ENCODE measurements around the gene EIF3F. TPM values are rescaled to one million over a fixed set of nuclear protein-coding genes. Genes with fewer than 3 reads are reported as not detected.

EIF3F gene
- total RNA-seq, 1 experiment from 2014 or later: 463 TPM

DNA sequence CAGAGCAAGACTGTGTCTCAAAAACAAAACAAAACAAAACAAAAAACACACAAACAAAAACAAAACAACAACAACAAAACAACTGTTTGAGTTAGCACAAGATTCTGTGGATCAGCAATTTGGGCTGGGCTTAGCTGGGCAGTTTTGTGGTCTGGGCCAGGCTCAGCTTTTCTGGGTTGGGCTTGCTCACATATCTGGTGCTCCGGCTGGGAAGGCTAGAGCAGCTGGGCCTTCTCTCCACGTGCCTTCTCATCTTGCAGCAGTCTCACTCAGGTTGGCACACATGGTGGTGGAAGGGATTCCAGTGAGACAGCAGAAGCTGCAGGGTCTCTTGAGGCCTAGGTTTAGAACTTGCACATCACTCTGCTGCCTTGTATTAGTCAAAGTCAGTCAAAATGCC is 35.7 kb downstream of the EIF3F start:
- Histone ChIP-seq H3K4me3 (ENCODE audit: insufficient read depth, low read depth, low read length) (no peak overlapping the region), H3K36me3 (replicated peaks; ENCODE audit: control insufficient read depth, insufficient read depth, low read length) (no peaks in the 10 kb centered on the region), H3K27me3 (ENCODE audit: control insufficient read depth, insufficient read depth, low read length) (peaks cover 30% of the 10 kb centered on the region)
- no peak for DNase-seq

DNA sequence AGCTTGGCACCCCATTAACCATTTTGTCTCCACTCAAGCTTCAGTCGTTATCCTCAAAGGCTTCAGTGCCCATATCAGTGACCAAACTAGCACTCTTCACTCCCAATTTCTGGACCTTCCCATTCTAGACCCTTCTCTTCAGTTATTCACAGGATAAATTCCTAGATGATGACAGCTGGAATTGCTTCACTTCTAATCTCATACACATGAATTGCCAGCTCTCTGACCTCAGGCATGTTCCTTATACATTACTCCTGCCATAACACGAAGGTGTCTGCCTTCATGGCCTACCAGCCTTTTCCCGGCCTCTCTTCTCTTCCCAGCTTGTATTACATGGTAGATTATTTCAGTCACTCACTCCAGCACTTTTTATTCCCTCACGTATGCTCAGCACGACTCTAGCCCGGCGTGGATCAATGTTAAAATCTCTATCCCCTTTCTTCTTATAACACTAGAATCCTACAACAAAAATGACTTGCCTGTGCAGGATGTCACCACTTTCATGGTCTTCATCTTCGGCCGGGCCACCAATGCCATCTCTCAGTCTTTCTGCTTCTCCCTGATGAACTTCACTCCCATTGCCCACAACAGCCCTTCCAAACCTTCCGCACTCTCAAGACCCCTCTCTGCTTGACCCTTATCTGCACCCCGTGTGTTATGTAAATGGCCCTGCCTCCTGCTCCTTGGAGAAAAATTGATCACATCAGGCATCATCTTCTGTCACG is 36.9 kb downstream of the EIF3F start:
- Histone ChIP-seq H3K4me3 (ENCODE audit: insufficient read depth, low read depth, low read length) (no peak overlapping the region), H3K27me3 (ENCODE audit: control insufficient read depth, insufficient read depth, low read length) (peaks cover 20% of the 10 kb centered on the region), H3K36me3 (replicated peaks; ENCODE audit: control insufficient read depth, insufficient read depth, low read length) (no peaks in the 10 kb centered on the region)
- no peak for DNase-seq

DNA sequence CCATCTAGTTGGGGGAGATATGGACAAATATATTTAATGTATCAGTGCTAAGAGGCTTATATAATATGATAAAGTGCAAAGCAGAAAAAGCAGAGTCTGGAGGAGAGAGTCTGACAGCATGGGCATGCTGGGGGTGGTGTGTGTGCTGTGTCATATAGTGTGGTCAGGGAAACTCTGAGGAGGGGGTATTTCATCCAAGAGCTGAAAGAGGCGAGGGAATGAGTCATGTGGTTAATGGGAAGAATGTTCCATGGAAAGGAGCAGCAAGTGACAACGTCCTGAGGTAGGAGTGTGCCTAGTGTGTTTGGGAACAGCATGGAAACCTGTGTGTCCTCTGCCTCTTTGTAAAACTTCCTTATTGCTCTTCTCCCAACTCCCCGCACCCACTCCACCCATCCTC is 38.0 kb downstream of the EIF3F start:
- Histone ChIP-seq H3K4me3 (ENCODE audit: insufficient read depth, low read depth, low read length) (no peak overlapping the region), H3K27me3 (ENCODE audit: control insufficient read depth, insufficient read depth, low read length) (peaks cover 10% of the 10 kb centered on the region), H3K36me3 (replicated peaks; ENCODE audit: control insufficient read depth, insufficient read depth, low read length) (no peaks in the 10 kb centered on the region)
- no peak for DNase-seq

DNA sequence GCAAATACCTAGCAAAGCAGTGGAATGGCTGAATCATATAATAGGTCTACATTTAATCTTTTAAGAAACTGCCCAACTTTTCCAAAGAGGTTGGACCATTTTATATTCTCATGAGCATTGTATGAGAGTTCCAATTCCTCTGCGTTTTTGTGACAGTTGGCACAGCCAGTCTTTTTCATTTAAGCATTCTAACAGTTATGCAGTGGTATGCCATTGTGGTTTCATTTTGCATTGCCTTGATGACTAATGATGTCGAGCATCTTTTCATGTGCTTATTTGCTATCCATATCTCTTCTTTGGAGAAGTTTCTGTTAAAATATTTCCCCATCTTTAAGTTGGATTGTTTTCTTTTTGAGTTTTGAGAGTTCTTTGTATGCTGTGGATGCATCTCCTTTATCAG is 38.7 kb downstream of the EIF3F start:
- DNase-seq: no peak
- no peaks in the 10 kb centered on the region for H3K36me3 ChIP-seq (replicated peaks; ENCODE audit: control insufficient read depth, insufficient read depth, low read length)
- peaks cover 4% of the 10 kb centered on the region for H3K27me3 ChIP-seq (ENCODE audit: control insufficient read depth, insufficient read depth, low read length)
- no peak overlapping the region for H3K4me3 ChIP-seq (ENCODE audit: insufficient read depth, low read depth, low read length)

GRCh38 chr11:8026982-8027381 is 39.8 kb downstream of the EIF3F start:
- H3K4me3 ChIP-seq (ENCODE audit: insufficient read depth, low read depth, low read length): no peak overlapping the region
- H3K27me3 ChIP-seq (ENCODE audit: control insufficient read depth, insufficient read depth, low read length): peaks cover 1% of the 10 kb centered on the region; the same call in 1 of the 2 replicates
- H3K36me3 ChIP-seq (replicated peaks; ENCODE audit: control insufficient read depth, insufficient read depth, low read length): no peaks in the 10 kb centered on the region
- DNase-seq: no peak

GRCh38 chr11:8028766-8029165 is 41.6 kb downstream of the EIF3F start:
- H3K27me3 ChIP-seq (ENCODE audit: control insufficient read depth, insufficient read depth, low read length): 0 out of 2 replicates have a peak, but pooled peaks cover 1% of the 10 kb centered on the region
- DNase-seq: no peak

GRCh38 chr11:8030526-8031247 is 43.5 kb downstream of the EIF3F start:
- 0 out of 2 replicates have a peak, but pooled peaks cover 1% of the 10 kb centered on the region for H3K27me3 ChIP-seq (ENCODE audit: control insufficient read depth, insufficient read depth, low read length)
- no peak for DNase-seq
- no peaks in the 10 kb centered on the region for H3K36me3 ChIP-seq (replicated peaks; ENCODE audit: control insufficient read depth, insufficient read depth, low read length)
- no peak overlapping the region for H3K4me3 ChIP-seq (ENCODE audit: insufficient read depth, low read depth, low read length)

More at GRCh38 chr11:8028766-8029165, 41.6 kb downstream of the EIF3F start:
- no peak overlapping the region for H3K4me3 ChIP-seq (ENCODE audit: insufficient read depth, low read depth, low read length)
- no peaks in the 10 kb centered on the region for H3K36me3 ChIP-seq (replicated peaks; ENCODE audit: control insufficient read depth, insufficient read depth, low read length)

- Histone ChIP-seq H3K4me3 (ENCODE audit: insufficient read depth, low read depth, low read length) (no peak overlapping the region), H3K36me3 (replicated peaks; ENCODE audit: control insufficient read depth, insufficient read depth, low read length) (no peaks in the 10 kb centered on the region), H3K27me3 (ENCODE audit: control insufficient read depth, insufficient read depth, low read length) (0 out of 2 replicates have a peak, but pooled peaks cover 1% of the 10 kb centered on the region)
- peak; percentile 73 for DNase-seq
Measured at GRCh38 chr11:8031248-8032115, 44.3 kb downstream of the EIF3F start.

DNA sequence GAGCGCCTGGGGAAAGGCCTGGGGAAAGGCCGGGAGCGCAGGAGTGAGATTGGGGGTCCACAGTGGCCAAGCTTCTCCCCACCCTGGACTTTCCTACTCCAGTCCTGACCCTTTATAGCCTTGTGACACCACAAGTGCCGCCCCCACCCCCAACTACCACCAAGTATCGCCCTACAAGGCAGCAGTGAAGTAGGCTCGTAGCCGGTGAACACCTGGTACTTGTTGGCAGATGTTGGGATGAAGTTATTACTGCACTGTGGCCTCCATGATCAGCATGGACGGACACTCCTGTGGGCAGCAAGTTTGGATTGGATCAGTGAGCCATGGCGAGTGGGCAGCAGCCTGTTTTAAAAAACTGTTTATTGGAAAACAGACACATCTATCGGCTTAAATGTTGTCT is 45.0 kb downstream of the EIF3F start:
- no peaks in the 10 kb centered on the region for H3K36me3 ChIP-seq (replicated peaks; ENCODE audit: control insufficient read depth, insufficient read depth, low read length)
- no peak for DNase-seq
- H3K27me3 ChIP-seq (ENCODE audit: control insufficient read depth, insufficient read depth, low read length): 0 out of 2 replicates have a peak, but pooled peaks cover 1% of the 10 kb centered on the region
- no peak overlapping the region for H3K4me3 ChIP-seq (ENCODE audit: insufficient read depth, low read depth, low read length)

DNA sequence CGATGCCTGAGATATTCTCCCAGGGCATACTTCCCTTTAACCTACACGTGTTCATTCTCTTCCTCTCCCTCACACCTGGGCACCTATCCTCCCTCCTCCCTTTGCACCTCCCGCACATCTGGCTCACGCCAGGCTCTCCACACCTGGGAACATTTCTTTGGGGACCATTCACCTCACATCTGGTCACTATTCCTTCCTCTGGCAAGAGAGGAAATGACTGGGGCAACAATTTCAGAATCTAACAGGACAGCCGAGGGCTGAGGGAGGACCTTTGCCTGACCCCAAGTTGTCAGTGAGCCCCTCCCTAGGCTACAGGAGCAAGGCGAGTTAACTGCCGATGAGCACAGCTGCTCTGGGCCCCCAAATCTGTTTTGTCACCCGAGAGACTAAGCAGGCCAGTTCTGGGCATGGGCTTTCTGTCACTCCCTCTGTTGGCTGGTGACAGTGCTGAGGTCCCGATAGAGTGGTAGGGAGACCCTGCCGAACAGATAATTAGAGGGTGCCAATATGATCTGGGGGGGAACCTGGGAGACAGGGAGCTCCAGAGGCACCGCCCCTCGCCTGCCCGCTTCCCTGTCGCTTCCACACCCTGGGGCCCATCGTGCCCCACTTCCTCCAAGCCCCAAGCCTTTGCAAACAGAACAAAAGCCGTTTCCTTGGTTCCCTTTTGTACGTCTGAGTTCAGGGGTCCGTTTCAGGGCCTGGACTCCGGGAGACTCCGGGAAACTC is 45.6 kb downstream of the EIF3F start:
- H3K36me3 ChIP-seq (replicated peaks; ENCODE audit: control insufficient read depth, insufficient read depth, low read length): no peaks in the 10 kb centered on the region
- H3K4me3 ChIP-seq (ENCODE audit: insufficient read depth, low read depth, low read length): no peak overlapping the region
- DNase-seq: no peak
- H3K27me3 ChIP-seq (ENCODE audit: control insufficient read depth, insufficient read depth, low read length): 0 out of 2 replicates have a peak, but pooled peaks cover 1% of the 10 kb centered on the region

GRCh38 chr11:8033305-8034105 is 46.4 kb downstream of the EIF3F start:
- no peaks in the 10 kb centered on the region for H3K36me3 ChIP-seq (replicated peaks; ENCODE audit: control insufficient read depth, insufficient read depth, low read length)
- 0 out of 2 replicates have a peak, but pooled peaks cover 1% of the 10 kb centered on the region for H3K27me3 ChIP-seq (ENCODE audit: control insufficient read depth, insufficient read depth, low read length)
- H3K4me3 ChIP-seq (ENCODE audit: insufficient read depth, low read depth, low read length): no peak overlapping the region
- DNase-seq: peak; percentile 90

DNA sequence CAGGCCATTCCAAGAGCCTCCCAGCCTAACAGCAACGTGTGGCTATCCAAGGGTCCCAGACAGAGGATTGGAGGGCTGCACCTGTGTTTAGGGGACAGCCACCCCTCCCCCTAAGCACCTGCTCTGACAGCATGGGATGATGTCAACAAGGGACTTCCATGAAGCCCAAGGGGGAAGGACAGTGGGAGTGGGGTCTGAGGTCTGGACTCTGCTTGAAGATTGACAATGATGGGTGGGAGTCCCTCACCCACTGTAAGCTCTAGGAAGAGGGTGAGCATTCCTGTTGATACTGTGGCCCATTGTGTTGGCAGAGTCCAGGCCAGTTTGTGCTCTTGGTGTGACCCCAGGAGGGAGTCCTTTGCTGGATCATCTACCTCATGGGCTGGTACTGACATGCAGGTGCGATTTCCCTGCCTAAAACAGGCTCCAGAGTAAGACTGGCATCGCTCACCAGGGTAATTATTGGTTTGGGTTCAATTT is 47.0 kb downstream of the EIF3F start:
- DNase-seq: no peak
- Histone ChIP-seq H3K36me3 (replicated peaks; ENCODE audit: control insufficient read depth, insufficient read depth, low read length) (no peaks in the 10 kb centered on the region), H3K27me3 (ENCODE audit: control insufficient read depth, insufficient read depth, low read length) (0 out of 2 replicates have a peak, but pooled peaks cover 1% of the 10 kb centered on the region), H3K4me3 (ENCODE audit: insufficient read depth, low read depth, low read length) (no peak overlapping the region)

- Histone ChIP-seq H3K36me3 (replicated peaks; ENCODE audit: control insufficient read depth, insufficient read depth, low read length) (no peaks in the 10 kb centered on the region), H3K27me3 (ENCODE audit: control insufficient read depth, insufficient read depth, low read length) (0 out of 2 replicates have a peak, but pooled peaks cover 1% of the 10 kb centered on the region), H3K4me3 (ENCODE audit: insufficient read depth, low read depth, low read length) (no peak overlapping the region)
- DNase-seq: no peak
Measured at GRCh38 chr11:8034604-8035190, 47.6 kb downstream of the EIF3F start.
